Aortic smooth muscle cell (primary cell): ENCODE measurements around the gene RAB42. TPM values are rescaled to one million over a fixed set of nuclear protein-coding genes. Genes with fewer than 3 reads are reported as not detected.

Experiments used
- total RNA-seq: library from RNA; depleted of rRNA; stranded (reverse); fragments of >200 nt; gene quantifications from 2 replicates; pipeline ENCODE4 v1.2.3, GENCODE V29; 2014

The RAB42 gene, protein sequence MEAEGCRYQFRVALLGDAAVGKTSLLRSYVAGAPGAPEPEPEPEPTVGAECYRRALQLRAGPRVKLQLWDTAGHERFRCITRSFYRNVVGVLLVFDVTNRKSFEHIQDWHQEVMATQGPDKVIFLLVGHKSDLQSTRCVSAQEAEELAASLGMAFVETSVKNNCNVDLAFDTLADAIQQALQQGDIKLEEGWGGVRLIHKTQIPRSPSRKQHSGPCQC
- 0.93 and 1.7 TPM in 2 replicates for total RNA-seq

DNA sequence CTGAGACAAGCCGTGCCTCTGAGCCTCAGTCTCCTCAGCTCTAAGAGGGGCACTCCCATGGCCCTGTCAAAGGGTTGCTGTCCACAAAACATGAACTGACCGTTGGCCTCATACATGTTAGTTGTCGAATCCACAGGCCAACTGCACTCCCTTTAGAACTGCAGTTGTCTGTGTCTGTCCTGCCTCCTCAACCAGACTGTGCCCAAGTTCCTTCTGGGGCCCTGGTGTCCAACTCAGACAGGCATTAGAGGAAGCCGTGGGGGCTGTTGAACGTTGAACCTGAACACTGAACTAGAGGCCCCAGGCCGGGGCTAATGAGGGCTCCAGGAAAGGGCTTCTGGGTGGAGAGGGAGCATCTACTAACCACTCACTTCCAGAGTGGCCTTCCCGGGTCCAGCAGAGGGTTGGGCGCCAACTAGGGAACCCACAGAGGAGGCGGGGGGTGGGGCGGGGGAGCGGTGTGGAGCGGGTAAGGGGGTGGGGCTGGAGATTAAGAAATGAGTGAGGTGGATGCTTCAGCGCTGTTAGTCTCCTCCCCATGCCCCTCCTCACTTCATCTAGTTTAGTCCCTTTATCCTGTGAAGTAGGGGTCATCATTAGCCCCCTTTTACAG is at the start of gene RAB42:
TSS of gene RAB42 (plus strand) at position 558 of the 613 bp plus-strand sequence. CDS start 247 bp downstream, outside the sequence.

DNA sequence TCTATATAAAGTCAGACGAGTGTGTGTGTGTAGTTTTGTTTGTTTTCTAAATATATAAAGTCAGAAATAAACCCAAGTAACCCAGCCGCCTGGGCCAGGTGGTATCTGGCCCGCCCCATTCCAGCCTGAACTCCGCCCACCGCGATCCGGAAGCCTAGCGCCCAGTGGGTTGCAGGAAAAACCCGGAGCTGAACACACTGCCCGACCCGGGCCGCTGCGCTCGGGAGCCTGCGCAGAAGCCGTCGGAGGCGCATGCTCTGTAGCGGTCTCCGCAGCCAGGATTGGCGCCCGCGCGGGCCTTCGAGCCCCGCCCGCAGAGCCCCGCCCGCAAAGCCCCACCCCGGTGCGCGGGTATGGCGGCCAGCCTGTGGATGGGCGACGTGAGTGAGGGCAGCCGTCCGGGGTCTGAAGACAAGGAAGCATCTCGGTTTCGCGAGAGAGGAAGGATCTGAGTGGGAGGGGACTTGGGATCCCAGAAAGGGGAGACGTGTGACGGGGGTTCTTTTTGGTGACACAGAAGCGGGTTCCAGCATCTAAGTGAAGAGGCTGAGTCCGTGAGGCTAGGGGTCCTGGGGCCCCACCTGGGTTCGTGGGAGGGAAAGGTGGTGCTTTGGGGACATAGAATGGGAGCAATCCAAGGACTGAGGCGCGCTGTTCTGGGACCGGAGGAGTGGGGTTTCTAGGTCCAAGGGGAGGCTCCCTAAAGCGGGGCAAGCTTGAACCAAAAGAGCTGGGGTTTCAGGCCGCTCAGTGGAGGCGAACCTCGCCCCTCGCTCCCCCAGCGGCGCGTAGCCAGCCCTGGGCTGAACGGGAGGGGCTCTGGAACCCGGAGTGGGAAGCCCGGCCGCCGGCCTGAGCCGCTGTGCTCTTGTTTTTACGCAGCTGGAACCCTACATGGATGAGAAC is 39.1 kb upstream of the RAB42 start, which contains the start of gene TRNAU1AP:
TSS of gene TRNAU1AP (plus strand) at position 328 of the 906 bp plus-strand sequence. CDS start at position 354, 26 bp downstream.

DNA sequence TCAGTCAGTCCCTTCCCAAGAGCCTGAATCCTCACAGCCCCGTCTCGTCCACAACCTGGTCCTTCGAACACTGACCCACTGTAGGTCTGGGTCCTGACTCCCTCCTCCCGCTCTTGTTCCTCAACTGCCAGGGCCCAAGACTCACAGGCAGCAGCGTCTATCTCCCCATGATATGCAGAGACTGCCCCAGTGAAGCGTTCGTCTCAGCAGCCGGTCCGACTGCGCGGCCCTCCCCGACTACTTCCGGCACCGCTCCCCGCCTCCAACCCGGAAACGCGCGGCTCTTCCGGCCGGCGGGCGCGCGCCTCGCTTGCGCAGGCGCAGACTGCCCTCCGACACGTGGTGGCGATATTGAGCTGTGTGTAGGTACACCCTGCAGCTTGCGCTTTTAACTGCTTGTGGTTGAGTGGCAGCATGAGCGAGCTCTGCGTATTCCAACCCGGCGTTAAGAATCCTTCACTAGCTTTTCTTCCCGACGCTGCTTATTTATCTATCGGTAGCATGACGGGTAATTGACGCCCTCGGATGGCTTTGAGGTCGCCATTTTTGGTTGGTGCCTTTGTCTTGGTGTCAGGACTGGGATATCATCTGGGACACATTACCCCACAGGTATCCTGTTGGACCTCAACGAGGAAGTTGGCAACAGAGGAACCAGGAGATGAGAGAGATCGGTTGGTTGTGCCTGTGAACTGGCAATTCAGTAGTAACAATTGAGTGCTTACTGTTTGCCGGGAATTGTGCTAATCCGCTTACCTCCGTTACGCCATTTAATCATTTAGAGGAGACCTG is 51.0 kb downstream of the RAB42 start, which contains the start of gene TAF12:
TSS of gene TAF12 (minus strand) at position 221 of the 789 bp plus-strand sequence. CDS start 20,986 bp downstream, outside the sequence.

Other genes with a start within 250 kb of the RAB42 start
- 6.3 and 9.0 TPM in 2 replicates for gene PHACTR4, start 222.5 kb upstream of the RAB42 start, total RNA-seq
- 21.8 and 26.3 TPM in 2 replicates for gene RCC1, start 86.2 kb upstream of the RAB42 start, total RNA-seq
- gene TRNAU1AP, start 39.2 kb upstream of the RAB42 start, total RNA-seq: 20.3 and 21.1 TPM in 2 replicates
- 53.9 and 61.6 TPM in 2 replicates for gene TAF12, start 50.8 kb downstream of the RAB42 start, total RNA-seq
- gene RNU11, start 56.3 kb downstream of the RAB42 start, total RNA-seq: under 0.01 TPM in 1 of 2 replicates, not detected in the other
- gene GMEB1, start 76.5 kb downstream of the RAB42 start, total RNA-seq: 7.0 and 7.8 TPM in 2 replicates
- 44.1 and 45.8 TPM in 2 replicates for gene YTHDF2, start 144.7 kb downstream of the RAB42 start, total RNA-seq
- gene OPRD1, start 219.9 kb downstream of the RAB42 start, total RNA-seq: under 0.01 TPM in 1 of 2 replicates, not detected in the other